ENCODE results near the gene ZNF444. TPM values are rescaled to one million over a fixed set of nuclear protein-coding genes. Genes with fewer than 3 reads are reported as not detected.

Gene ZNF444
- total RNA-seq, result 10 to 100 TPM; 28.2 to 31.0 TPM

DNA sequence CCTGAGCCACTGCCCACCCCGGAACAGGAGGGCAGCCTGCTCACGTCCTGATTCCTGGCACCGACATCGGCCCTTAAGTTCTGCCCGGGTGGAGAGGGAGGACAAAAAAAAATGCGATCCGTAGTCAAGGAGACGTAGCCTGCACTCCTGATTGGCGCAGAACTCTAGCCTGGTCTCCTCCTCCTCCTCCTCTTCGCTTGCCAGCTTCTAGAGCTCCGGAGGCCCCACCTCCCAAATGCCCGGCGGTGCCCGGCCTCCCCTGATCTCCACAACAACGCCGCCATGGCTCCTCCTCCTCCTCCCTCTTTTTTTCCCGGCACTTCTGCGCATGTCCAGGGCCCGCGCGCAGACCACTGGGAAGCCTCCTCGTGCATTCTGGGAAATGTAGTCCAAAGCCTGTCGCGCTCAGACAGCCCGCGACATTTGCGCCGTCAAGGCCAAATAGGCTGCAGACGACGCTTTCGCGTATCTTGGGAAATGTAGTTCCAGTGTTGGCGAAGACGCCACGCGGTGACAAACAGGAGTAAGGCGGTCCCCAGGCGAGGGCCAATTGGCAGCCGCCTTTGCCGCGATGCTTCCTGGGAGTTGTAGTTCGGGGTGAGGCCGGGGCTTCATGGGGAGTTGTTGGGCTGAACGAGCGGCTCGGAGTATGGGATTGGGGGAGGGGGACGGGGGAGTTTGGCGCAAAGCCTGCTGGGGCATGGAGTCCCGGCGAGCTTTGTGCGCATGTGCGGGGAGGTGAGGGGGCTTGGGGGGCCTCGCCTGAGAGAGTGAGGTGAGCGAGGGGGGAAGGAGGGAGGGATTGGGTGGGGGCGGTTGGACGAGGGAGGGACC lies at the start of gene ZNF444:
Gene ZNF444 (plus strand): TSS at position 705 of the 834 bp plus-strand sequence. CDS start 5,625 bp downstream, outside the sequence.
- H3K9me3 ChIP-seq, result no peaks in the 10 kb centered on the region
- TF ChIP-seq CTCF (IDR thresholded peaks at IDR 0.05), result no peak
- ATAC-seq (ENCODE audit: insufficient number of reproducible peaks, low FRiP score, low read depth) (peak; percentile 100), DNase-seq (ENCODE audit: low spot score) (peak; percentile 97)
- peak within 1 kb of the TSS; percentile 79 for H3K4me3 ChIP-seq
- H3K4me1 ChIP-seq (ENCODE audit: control insufficient read depth in 1 of 2, low read depth in 2 of 2), result peaks cover 11 to 23% of the 10 kb centered on the region in 2 donors
- H3K36me3 ChIP-seq, result no peaks in the 10 kb centered on the region
- peak within 1 kb of the TSS; percentile 85 to 90 for H3K27ac ChIP-seq
- H3K27me3 ChIP-seq (replicated peaks; ENCODE audit: insufficient read depth), result no peaks in the 10 kb centered on the region

GRCh38 chr19:56091751-56092546 lies 49.1 kb upstream of the ZNF444 start:
- TF ChIP-seq CTCF (IDR thresholded peaks at IDR 0.05), result no peak
- ATAC-seq (ENCODE audit: insufficient number of reproducible peaks, low FRiP score, low read depth), result no peak
- H3K27me3 ChIP-seq (replicated peaks; ENCODE audit: insufficient read depth), result no peaks in the 10 kb centered on the region
- no peak overlapping the region for H3K4me3 ChIP-seq
- no peaks in the 10 kb centered on the region for H3K4me1 ChIP-seq (ENCODE audit: control insufficient read depth in 1 of 2, low read depth in 2 of 2)
- no peak overlapping the region for H3K27ac ChIP-seq
- H3K36me3 ChIP-seq, result peaks cover 8% of the 10 kb centered on the region
- DNase-seq (ENCODE audit: low spot score), result no peak
- no peaks in the 10 kb centered on the region for H3K9me3 ChIP-seq

DNA sequence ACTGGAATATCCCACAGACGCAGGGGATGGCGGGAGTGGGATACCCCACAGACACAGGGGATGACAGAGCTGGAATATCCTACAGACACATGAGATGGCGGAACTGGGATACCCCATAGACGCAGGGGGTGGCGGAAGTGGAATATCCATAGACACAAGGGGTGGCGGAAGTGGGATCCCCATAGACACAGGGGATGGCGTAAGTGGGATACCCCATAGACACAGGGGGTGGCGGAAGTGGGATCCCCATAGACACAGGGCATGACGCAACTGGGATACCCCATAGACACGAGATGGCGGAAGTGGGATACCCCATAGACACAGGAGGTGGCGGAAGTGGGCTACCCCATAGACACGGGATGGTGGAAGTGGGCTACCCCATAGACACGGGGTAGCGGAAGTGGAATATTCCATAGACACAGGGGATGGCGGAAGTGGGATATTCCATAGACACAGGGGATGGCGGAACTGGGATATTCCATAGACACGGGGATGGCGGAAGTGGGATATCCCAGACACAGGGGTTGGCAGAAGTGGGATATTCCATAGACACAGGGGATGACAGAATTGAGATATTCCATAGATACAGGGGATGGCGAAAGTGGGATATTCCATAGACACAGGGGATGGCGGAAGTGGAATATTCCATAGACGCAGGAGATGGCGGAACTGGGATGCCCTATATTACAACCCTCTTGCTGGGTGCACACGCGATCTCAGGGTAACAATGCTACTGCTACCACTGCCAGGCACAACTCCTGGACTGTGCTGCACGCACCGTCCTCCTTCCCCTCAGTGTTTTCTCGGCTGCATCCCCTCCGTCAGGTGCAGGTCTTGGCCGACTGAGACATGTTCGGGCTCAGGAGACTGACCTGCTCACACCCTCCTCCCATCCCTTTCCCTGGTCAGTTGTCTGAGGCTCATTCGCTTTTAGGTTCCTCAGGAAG lies 48.1 kb upstream of the ZNF444 start:
- Histone ChIP-seq H3K27me3 (replicated peaks; ENCODE audit: insufficient read depth) (no peaks in the 10 kb centered on the region), H3K9me3 (no peaks in the 10 kb centered on the region), H3K27ac (no peak overlapping the region), H3K4me1 (ENCODE audit: control insufficient read depth in 1 of 2, low read depth in 2 of 2) (no peaks in the 10 kb centered on the region), H3K36me3 (peaks cover 8% of the 10 kb centered on the region), H3K4me3 (no peak overlapping the region)
- TF ChIP-seq CTCF (IDR thresholded peaks at IDR 0.05), result no peak
- DNase-seq (ENCODE audit: low spot score), result no peak
- no peak for ATAC-seq (ENCODE audit: insufficient number of reproducible peaks, low FRiP score, low read depth)

DNA sequence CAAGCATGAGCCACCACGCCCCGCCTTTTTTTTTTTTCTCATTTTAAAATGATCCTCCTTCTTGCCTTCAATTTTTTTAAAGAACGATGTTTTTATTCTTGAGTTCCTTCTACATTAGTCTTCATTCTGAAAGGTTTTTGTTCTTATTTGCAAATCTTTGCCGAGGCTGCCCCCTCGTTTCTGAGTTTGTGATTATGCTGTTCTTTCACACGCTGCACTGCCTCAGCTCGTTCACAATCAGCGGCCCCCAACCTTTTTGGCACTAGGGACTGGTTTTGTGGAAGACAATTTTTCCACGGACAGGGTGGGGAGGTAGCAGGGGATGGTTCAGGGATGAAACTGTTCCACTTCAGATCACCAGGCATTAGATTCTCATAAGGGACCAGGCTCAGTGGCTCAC lies 46.6 kb upstream of the ZNF444 start:
- Histone ChIP-seq H3K4me3 (no peak overlapping the region), H3K4me1 (ENCODE audit: control insufficient read depth in 1 of 2, low read depth in 2 of 2) (no peaks in the 10 kb centered on the region), H3K9me3 (no peaks in the 10 kb centered on the region), H3K27ac (no peak overlapping the region), H3K36me3 (peaks cover 9% of the 10 kb centered on the region), H3K27me3 (replicated peaks; ENCODE audit: insufficient read depth) (no peaks in the 10 kb centered on the region)
- no peak for DNase-seq (ENCODE audit: low spot score)
- no peak for TF ChIP-seq CTCF (IDR thresholded peaks at IDR 0.05)
- ATAC-seq (ENCODE audit: insufficient number of reproducible peaks, low FRiP score, low read depth), result no peak

Measured in thoracic aorta (tissue), 2 donors.